GM10248 (cell line): ENCODE data around the gene SRGN.

Experiments
- CTCF ChIA-PET: fragments of 300-600 bp; sonication (Branson Sonifier 250); formaldehyde crosslinking; extraction: SDS; loops from one replicate; lab custom pipeline; 2021; ENCODE audit warnings: antibody characterized with exemption; lab: Yijun Ruan, JAX
- POLR2A ChIA-PET: fragments of 350-650 bp; sonication (Branson Sonifier 250); formaldehyde crosslinking; extraction: SDS; loops from one replicate; lab custom pipeline; 2020; ENCODE audit warnings: antibody characterized with exemption; lab: Yijun Ruan, JAX
- DNase-seq: peaks from one replicate; pipeline ENCODE4 v3.0.0; 2012; ENCODE audit errors: extremely low spot score
- CTCF ChIP-seq: IDR thresholded peaks from 2 replicates; pipeline ENCODE4 v1.5.1; 2012; ENCODE audit warnings: mild to moderate bottlenecking, low read depth; ENCODE audit errors: extremely low read depth, missing control alignments, control extremely low read depth

Gene SRGN

DNA sequence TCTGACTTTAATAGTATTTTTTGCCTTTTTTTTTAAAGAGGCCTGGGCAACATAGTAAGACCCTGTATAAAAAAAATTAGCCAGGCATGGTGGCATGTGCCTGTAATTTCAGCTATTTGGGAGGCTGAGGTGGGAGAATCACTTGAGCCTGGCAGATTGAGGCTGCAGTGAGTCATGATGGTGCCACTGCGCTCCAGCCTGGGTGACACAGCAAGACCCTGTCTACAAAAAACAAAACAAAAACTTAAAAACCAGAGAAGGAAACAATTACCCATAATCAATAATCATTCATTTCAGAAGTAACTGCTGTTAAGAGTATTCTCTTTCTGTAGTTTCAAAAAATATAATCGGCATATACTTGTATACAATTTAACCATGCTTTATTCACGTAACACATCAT, 64.1 kb downstream of the SRGN start:
- CTCF ChIA-PET, result interaction anchor here (2.1 kb wide), 1 partner anchor 9 kb away, joined by 6 read pairs; no protein-coding TSS in a partner anchor
- no peak for TF ChIP-seq CTCF
- no peak for DNase-seq
- POLR2A ChIA-PET, result interaction anchor here (0.6 kb wide), 1 partner anchor 196 kb away, joined by 4 read pairs; the partner anchor contains the start of gene DDX21

- CTCF ChIA-PET, result interaction anchor here (0.9 to 2.1 kb wide), 3 partner anchors 10 to 172 kb away, joined by 3 to 6 read pairs (median 3); no protein-coding TSS in a partner anchor
- DNase-seq, result no peak
- POLR2A ChIA-PET, result no interaction called here
- no peak for TF ChIP-seq CTCF
Observed at GRCh38 chr10:69153227-69153626, 65.3 kb downstream of the SRGN start.
